ENCODE data around the gene RBM20. TPM values are rescaled to one million over a fixed set of nuclear protein-coding genes. Genes with fewer than 3 reads are reported as not detected.

Gene RBM20
- total and polyA plus RNA-seq, 12 donors = 0.07 to 2.3 (median 0.28) TPM; not detected in 2

DNA sequence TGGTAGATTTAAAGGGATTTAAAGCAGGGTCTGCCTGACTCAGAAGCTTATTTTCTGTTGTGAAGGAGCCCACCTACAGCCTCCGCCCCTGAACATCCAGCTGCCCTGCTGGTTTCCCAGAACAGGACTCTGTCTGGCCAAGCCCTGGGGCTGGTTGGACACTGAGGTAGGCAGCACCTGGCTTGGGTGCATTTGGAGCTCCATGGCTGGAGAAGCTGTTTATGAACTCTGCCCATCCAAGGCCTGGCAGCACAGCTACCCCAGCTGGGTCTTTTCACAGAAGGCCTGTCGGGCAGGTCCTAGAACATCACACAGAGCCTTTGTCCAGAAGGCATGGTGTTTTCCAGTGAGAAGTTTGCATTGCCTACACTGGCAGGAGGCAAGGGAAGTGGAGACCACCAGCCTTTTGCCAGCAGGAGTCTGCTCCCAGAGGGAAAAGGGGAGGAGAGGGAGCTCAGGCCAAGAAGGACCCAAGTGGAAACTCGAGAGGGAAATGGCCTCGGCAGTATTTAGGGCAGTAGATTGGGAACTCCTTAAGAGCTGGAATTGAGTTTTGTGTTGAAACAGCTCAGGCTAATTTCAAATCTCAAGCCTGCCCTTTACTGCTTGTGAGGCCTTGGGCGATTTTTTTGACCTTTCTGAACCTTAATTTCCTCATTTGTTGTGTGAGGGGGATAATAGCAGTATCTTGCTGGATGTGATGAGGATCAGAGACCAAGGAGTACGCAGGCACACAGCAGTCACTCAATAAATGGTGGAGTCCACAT is 215.3 kb downstream of the RBM20 start:
- no peak for DNase-seq
- H3K27me3 ChIP-seq = no peaks in the 10 kb centered on the region
- H3K4me3 ChIP-seq = no peak overlapping the region
- H3K27ac ChIP-seq = peak overlapping the region in 4 of 5 donors; percentile 25 to 85 (median 50)
- TF ChIP-seq CTCF (IDR thresholded peaks at IDR 0.05) (no peak), POLR2A (IDR thresholded peaks at IDR 0.05) (no peak)
- 48 to 79% (median 70%) methylated on average over 4 to 6 of the region's 6 CpGs for WGBS, 4 donors
- H3K9me3 ChIP-seq (replicated peaks in 1 of 3) = no peaks in the 10 kb centered on the region
- peaks cover 11 to 28% of the 10 kb centered on the region in 2 donors for H3K4me1 ChIP-seq (replicated peaks in 1 of 2)
- intact Hi-C loops (cut with DNase I) = no loop called here
- no peaks in the 10 kb centered on the region for H3K36me3 ChIP-seq (replicated peaks in 1 of 2)

DNA sequence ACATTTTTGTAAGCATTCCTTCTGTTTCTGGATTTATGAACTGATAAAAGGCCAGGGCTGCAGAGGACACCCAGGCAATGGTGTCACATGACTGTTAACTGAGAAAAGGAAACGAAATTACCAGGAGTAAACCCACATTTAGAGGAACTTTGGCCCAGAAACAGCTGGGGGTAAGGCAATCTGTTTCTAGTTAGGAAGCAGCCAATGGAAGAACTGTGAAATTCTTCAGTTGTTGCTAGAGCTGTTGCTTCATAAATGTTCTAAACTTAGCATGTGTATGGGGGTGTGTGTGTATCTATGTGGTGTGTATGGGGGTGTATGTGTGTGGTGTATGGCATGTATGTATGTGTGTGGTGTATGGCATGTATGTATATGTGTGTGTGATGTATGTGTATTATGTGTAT is 215.8 kb downstream of the RBM20 start:
- H3K36me3 ChIP-seq (replicated peaks in 1 of 2) = no peaks in the 10 kb centered on the region
- TF ChIP-seq CTCF (IDR thresholded peaks at IDR 0.05) = no peak
- no peak for TF ChIP-seq POLR2A (IDR thresholded peaks at IDR 0.05)
- DNase-seq = peak in 1 of 7 donors; percentile 34
- intact Hi-C loops (cut with DNase I) = no loop called here
- H3K9me3 ChIP-seq (replicated peaks in 1 of 3) = no peaks in the 10 kb centered on the region
- H3K4me1 ChIP-seq (replicated peaks in 1 of 2) = peaks cover 11 to 31% of the 10 kb centered on the region in 2 donors
- H3K27ac ChIP-seq = peak overlapping the region in 3 of 5 donors; percentile 29 to 85 (median 72)
- H3K4me3 ChIP-seq = no peak overlapping the region
- WGBS, 4 donors = 37 to 52% (median 42%) methylated on average over 1 of the region's 1 CpG
- no peaks in the 10 kb centered on the region for H3K27me3 ChIP-seq

- intact Hi-C loops (cut with DNase I) = no loop called here
- H3K9me3 ChIP-seq (replicated peaks in 1 of 3) = no peaks in the 10 kb centered on the region
- H3K4me1 ChIP-seq (replicated peaks in 1 of 2) = peaks cover 11 to 38% of the 10 kb centered on the region in 2 donors
- H3K27ac ChIP-seq = peak overlapping the region in 2 of 5 donors; percentile 62 to 85
- H3K36me3 ChIP-seq (replicated peaks in 1 of 2) = no peaks in the 10 kb centered on the region
- WGBS, 4 donors = 78 to 90% (median 82%) methylated on average over 3 to 7 of the region's 7 CpGs
- no peak overlapping the region for H3K4me3 ChIP-seq
- TF ChIP-seq POLR2A (IDR thresholded peaks at IDR 0.05) (no peak), CTCF (IDR thresholded peaks at IDR 0.05) (no peak)
- no peaks in the 10 kb centered on the region for H3K27me3 ChIP-seq
- DNase-seq = no peak
Observed at GRCh38 chr10:110860576-110861241, 216.6 kb downstream of the RBM20 start.

GRCh38 chr10:110861476-110861875 is 217.3 kb downstream of the RBM20 start:
- Histone ChIP-seq H3K4me1 (replicated peaks in 1 of 2) (peaks cover 11 to 44% of the 10 kb centered on the region in 2 donors), H3K36me3 (replicated peaks in 1 of 2) (no peaks in the 10 kb centered on the region), H3K4me3 (no peak overlapping the region), H3K9me3 (replicated peaks in 1 of 3) (no peaks in the 10 kb centered on the region), H3K27me3 (no peaks in the 10 kb centered on the region), H3K27ac (peak overlapping the region in 2 of 5 donors; percentile 62 to 85)
- TF ChIP-seq POLR2A (IDR thresholded peaks at IDR 0.05) = no peak
- TF ChIP-seq CTCF (IDR thresholded peaks at IDR 0.05) = no peak
- DNase-seq = no peak
- intact Hi-C loops (cut with DNase I) = no loop called here
- 93 to 97% (median 96%) methylated on average over 2 of the region's 2 CpGs for WGBS, 4 donors

Measured in adrenal gland (tissue), 12 donors.